NCI-H2227 treated with DMSO at 0.1 percent for 48 hours (cell line): ENCODE data around the gene OTOP2.

Experiments
- DNase-seq: peaks from one replicate; lab custom pipeline; 2025; lab: John Stamatoyannopoulos, UW

Gene OTOP2, protein sequence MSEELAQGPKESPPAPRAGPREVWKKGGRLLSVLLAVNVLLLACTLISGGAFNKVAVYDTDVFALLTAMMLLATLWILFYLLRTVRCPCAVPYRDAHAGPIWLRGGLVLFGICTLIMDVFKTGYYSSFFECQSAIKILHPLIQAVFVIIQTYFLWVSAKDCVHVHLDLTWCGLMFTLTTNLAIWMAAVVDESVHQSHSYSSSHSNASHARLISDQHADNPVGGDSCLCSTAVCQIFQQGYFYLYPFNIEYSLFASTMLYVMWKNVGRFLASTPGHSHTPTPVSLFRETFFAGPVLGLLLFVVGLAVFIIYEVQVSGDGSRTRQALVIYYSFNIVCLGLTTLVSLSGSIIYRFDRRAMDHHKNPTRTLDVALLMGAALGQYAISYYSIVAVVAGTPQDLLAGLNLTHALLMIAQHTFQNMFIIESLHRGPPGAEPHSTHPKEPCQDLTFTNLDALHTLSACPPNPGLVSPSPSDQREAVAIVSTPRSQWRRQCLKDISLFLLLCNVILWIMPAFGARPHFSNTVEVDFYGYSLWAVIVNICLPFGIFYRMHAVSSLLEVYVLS

DNA sequence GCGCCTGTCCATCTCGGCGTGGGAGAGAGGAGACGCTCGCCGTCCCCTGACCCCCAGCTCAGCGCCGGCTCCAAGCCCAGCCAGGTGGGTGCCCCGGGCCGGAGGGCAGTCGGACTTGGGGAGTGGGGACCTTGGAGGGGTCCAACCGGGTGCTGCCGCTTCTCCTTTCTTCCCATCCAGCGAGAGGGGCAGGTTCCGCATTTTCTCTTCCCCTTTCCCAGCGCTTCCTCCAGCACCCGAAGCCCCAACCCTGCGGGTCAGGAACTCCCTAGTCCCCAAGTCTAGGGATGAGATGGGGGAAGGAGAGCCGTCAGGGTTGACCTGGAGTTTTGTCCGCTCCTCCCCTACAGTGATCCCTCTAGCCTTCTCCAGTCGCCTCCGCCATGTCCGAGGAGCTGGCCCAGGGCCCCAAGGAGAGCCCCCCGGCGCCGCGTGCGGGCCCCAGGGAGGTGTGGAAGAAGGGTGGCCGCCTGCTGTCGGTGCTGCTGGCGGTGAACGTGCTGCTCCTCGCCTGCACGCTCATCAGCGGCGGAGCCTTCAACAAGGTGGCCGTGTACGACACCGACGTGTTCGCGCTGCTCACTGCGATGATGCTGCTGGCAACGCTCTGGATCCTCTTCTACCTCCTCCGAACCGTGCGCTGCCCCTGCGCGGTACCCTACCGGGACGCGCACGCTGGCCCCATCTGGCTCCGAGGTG is at the start of gene OTOP2:
OTOP2 (plus strand) TSS at position 24 of the 699 bp plus-strand sequence; CDS start at position 384, 360 bp downstream.
- DNase-seq, result no peak

DNA sequence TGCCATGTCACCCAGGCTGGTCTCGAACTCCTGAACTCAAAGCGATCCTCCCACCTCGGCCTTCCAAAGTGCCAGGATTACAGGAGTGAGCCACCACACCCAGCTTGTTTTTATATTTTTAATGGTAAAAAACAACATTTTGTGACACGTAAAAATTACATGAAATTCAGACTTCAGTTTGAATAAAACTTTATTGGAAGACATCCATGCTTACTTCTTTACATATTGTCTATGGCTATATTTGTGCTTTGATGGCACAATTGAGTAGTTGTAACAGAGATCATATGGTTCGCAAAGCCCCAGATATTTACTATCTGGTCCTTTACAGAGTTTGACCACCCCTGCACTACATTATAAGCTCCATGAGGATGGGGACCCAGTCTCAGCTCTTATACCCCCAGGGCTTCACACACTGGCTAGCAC is 49.4 kb upstream of the OTOP2 start:
- no peak for DNase-seq

DNA sequence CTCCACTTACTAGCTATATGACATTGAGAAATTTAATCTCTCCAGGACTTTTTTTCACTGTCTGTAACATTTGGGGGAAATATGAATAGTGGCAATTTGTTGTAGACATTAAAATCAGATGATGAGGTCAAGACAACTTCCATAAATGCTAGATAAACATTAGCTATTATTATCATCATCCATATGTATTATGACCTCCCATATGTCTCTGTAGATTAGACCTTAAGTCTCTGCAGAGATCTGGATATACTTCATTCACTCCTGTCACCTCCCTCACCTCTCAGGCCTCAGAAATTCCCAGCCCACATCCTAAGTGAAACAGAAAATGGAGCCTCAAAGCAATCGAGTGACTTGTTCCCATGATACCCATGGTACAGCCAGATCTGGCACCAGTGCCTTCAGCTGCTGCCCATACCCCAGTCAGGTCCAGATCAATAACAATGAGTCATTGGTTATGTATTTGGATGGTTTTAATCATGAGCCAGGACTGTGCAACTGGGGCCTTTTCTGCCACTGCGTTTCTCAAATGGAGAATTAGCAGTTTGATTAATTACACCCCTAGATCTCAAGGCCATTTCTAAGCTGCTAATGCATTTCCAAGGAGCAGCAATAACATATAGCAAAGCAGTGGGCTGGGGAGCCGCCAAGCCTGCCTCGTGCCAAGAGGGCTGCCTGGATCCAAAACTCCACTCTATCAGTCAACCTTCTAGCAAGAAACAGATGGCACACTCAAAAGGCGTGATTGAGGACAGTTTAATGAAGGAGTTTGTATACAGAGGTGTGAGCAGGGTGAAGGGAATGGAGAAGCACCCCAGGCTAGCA is 48.7 kb upstream of the OTOP2 start:
- no peak for DNase-seq

DNA sequence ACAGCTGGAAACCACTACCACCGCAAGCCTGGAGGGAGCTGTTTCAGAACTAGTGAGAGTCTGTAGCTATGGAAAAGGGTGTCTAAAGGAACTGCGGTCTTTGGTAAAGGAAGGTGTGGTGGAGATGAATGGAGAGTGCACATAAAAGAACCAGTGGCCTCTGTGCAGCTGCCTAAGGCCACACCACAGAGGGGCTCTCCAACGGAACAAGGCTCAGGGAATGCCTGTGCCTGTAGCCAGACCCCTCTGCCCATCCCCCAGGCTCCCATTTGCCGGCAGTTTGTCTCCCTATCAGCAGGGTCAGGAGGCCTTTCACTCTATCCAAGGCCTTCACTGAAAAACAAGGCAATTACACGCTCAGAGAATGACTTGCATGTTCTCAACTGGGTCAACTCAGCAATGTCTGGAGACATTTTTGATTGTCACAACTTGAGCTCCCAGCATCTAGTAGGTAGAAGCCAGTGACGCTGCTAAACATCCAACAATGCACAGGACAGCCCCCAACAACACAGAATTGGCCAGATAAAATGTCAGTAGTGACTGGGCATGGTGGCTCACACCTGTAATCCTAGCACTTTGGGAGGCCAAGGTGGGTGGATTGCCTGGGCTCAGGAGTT is 48.0 kb upstream of the OTOP2 start:
- DNase-seq, result no peak

DNA sequence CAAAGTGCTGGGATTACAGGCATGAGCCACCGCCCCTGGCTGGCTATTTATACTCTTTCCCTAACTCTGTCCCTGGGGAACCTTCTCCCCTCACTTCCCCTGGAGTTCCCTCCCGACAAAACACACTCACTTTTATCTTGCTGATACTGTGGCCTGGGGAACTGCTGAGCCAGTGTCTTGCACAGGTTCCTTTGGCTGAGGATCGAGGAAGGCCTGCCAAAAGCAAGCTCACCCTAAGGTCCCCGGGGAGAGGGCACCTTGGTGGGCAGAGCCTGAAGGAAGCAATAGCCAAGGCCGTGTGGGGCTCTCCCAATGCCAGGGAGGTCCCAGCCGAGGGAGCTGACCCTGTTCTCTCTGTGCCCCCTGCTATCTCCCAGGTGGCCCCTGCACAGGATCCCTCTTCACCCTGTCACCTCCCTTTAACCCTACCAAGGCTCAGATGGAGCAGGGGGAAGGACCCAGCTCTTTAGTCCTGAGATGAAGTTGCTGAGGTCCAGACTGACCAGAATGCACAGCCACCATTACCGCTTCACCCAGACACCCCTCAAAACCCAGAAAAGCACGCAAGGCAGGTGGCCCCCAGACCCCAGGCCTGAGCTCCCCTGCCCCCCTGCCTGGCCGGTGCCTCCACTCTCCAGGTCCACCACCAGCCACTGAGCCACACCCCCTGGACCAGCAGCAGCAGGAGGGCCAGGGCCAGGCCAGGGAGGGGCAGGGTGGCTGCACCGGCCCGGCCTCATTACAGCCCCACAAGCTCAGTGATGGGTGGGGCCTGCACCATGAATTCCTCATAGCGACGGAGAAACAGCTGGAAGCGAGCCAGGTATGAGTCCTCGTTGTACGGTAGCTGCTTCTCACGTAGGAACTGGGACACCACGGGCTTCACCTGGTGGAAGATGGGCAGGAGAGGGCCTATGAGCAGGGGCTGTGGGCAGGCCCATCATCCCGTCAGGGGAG is 46.2 kb upstream of the OTOP2 start:
- no peak for DNase-seq

DNA sequence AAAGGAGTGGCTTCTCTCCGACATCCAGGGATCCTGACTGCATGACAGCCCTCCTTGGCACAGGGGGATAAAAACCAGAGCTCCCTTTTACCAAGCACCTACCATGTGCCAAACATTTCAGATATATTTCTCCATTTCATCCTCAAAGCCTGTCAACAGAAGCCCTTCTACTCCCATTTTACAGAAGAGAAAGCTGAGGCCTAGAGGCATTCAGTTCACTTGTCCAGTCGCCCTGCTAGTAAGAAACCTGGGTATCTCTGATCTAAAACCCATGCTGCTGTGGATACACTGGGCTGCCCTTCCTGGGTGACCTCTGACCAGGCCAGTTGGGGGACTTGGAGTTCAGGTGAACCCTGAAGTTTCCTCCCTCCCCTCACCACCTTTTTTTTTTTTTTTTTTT is 45.4 kb upstream of the OTOP2 start:
- no peak for DNase-seq

DNA sequence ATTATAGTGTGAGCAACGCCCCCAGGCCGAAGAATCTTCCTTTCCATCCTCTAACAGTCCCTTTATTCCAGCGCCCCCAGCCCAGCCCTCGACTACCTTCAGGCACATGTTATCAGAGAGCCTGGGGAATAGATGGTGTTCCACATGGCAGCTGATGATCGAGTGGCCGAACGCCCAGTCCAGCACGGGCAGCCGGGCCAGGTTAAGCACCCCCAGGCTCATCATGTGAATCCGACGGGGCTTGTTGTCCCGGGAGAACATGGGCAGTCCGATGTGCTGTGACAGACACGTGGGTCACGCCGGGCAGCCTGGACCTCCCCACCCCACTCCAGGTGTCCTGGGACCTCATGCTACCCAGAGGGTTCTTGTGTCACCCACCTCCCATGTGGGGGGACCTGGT is 44.8 kb upstream of the OTOP2 start:
- DNase-seq, result no peak

DNA sequence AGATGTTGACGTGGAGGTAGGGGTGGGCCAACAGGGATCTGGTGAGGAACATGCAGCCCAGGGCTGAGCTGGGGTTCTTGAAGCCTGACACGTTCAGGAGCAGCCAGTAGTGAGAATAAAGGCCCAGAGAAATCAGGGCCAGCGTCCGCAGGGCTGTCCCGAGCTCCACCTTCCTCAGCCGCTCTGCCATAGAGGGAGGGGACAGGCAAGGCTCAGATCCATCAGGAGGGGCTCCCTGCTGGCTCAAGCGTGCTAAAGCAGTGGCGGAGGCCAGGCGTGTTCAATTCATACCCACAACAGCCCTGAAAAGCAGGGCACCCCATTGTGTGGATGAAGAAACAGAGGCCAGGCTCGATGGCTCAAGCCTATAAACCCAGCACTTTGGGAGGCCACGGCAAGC is 43.0 kb upstream of the OTOP2 start:
- DNase-seq, result no peak

DNA sequence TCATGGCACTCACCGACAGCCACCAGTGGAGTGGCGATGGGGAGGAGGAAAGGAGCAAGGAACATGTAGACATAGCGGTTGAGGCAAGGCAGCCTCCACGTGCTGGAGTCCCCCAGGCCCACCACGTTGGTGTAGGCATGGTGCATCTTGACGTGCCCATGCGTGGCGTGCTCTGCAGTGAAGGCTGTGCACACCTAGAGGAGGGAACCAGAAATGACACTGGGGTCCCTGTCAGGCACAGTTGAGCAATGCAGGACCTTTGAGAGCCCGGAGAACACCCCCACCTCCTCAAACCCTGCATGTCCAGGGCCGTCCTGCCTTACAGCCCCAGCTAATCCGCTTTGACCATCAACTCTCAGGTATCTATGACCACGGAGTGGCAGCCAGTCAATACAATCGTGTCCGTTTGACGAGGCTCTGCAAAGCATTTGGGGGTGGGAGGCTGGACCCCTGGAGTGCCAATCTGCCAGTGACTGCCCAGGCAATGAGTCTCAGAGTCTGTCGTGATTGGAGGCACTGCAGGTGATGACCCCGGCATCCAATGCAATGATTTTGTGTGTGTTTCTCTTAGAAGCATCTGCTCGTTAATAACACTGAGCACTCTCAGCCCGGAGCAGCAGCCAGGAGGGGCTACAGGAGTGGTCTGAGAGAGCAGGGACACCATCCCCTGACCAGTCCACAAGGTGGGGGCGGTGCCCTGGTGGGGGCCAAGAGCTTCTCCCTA is 41.4 kb upstream of the OTOP2 start:
- no peak for DNase-seq

DNA sequence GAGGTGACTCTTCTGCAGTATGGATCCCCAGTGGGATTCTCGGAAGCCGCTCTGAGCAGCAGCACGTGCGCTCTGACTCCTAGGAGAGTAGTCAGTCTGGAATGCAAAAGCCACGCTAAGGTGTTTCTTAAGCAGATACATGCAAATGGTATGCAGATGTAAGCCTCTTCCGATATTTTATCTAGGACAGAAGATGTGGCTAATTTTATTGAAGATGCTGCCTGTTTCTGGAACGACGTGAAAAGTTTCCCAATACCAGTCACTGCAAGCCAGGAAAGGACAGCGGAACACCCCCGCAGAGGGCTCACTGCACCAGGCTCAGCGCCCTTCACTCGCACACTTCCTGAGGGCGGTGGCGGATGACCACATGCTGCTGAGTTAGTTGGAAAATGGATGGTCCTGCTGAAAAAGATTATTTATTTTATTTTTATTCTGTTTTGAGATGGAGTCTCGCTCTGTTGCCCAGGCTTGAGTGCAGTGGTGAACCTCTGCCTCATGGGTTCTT is 40.8 kb upstream of the OTOP2 start:
- DNase-seq, result no peak

DNA sequence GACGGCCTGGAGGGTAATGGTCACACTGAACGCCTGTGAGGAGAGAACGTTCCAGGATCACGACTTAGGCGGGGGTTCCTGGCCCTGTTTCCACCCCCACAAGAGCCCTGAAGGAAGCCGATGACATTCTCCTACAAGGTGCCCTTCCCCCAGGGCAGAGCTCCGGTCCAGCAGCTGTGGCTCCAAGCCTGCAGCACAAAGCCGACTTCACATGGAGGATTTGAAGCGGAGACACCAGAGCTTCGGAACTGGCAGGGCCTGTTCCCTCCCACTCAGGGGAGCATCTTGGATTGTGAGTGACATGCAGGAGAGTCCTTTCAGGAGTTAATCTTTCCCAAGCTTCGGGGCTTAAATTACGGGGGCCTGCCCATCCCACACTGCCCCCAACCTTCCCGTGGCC is 35.6 kb upstream of the OTOP2 start:
- DNase-seq, result no peak

DNA sequence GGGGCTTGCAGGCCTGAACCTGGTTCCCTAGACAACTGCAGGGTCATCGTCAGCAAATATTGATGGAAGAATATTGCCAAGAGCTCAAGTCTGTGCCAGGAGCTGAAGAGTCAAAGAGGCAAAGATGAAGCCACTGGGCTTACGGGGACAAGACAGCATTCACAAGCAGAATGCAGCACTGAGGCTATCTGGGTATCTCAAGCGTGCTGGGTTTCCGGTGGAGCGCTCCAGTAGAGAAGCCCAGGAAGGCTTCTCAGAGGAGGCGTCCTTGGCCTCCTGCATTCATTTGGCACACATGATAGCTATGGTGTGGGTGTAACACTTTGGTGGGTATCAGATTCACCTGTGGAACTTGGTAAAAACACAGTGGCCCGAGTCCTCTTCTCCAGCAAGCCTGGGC is 33.5 kb upstream of the OTOP2 start:
- DNase-seq, result no peak

DNA sequence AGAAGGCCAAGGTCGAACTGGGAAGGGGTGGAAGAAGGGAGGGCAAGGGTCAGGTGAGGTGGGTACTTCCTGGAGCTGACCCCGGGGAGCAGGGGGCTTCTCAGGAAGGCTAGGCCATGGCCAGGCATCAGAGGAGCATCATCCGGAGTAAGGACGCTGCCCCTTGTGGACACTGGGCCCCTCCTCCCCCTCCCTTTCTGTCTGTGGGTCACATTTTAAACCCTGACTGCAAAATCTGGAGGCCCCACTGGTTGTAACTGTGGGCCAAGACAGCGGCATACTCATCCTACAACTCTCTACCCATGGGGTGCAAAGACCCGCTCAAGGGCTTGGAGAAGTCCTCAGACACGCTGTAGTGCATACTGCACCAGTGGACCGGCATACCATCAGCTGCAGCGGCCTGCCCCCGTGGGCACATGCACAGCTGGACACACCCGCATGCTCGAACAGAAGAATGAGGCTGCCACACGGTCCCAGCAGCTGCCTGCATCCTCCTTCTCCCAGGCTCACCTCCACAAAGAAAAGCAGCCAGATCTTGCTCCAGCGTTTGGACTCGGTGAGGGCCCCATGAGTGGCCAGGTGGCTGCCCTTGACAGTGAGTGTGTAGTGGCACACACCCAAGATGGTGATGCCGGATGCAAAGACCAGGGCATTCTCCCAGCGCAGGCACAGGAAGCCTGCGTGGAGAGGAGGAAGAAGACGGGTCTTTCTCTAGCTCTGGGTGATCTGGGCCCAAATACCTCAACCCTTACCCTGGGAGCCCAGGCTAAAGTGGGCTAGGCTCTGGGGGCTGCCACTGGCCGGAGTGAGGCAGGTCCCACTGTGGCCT is 31.8 kb upstream of the OTOP2 start:
- DNase-seq, result no peak

DNA sequence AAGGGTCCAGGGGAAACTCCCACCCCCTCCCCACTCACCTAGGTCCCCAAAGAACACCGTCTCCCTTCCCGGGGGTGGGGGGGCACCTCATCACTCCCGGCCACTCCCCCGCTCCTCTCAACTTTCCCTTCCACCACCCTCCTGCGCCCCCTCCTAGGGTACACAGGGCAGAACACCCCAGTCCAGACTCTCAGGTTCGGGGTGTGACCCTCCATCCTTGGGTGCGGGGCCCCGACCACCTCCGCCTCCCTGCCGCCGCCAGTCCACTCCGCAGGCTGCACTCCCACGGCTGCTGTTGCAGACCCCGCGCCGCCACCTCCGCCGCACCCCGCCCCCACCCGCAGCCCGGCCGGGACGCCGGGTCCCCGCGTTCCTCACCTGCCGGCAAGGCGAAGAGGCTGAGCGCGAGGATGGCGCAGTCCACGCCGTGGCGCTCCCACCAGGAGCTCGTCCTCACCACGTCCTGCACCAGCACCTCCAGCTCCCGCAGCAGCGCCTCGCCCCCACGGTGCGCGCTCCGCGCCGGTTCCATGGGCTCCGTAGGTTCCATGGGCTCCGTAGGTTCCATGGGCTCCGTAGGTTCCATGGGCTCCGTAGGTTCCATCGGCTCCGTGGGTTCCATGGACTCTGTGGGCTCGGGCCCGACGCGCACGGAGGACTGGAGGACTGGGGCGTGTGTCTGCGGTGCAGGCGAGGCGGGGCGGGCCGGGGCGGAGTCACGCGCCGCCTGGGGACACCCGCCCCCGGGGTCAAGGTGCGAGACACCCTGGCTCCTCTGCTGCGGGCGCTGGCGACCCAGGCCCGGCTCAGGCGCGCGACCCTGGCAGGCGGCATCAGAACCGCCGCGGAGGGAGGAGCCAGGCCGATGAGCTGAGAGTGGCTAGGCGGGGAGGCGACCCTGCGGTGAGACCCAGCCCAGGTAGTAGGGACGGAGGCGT is 30.8 kb upstream of the OTOP2 start, which contains the start of gene FADS6:
FADS6 (minus strand) TSS at position 660 of the 938 bp plus-strand sequence; CDS start at position 622, 38 bp downstream.
- DNase-seq, result no peak

DNA sequence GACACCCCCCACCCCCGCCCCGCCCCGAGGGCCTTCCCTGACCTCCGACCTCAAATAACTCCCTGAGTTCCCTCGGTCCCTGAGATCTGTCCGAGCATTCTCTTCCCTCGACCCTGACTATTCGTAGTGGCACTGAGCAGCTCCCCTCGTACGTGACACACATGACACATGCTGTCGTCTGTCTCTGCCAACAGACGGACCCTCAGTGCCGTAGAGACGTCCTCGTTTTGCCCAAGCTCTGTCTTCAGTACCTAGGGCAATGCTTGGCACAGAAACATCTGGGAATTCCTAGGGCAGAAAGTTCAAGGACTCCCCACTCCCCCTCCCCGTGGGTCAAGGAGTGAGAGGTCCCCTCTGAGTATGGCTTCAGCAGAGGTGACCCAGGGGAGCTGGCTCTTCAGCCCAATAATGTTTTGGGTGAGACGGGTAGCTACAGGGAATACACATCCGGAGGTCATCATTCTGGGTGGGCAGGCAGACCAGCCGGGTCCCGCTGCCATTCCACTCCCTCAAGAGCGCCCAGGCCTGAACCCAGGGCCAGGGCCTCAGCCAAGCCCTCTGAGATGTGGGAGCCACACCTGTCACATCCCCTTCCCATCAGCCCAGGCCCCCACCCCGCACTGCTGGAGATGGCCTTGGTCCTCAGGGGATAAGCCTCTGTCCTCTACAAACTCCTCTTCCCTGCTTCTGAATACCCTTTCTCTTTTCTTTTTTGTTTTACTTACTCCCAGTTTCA is 30.0 kb upstream of the OTOP2 start:
- DNase-seq, result no peak

DNA sequence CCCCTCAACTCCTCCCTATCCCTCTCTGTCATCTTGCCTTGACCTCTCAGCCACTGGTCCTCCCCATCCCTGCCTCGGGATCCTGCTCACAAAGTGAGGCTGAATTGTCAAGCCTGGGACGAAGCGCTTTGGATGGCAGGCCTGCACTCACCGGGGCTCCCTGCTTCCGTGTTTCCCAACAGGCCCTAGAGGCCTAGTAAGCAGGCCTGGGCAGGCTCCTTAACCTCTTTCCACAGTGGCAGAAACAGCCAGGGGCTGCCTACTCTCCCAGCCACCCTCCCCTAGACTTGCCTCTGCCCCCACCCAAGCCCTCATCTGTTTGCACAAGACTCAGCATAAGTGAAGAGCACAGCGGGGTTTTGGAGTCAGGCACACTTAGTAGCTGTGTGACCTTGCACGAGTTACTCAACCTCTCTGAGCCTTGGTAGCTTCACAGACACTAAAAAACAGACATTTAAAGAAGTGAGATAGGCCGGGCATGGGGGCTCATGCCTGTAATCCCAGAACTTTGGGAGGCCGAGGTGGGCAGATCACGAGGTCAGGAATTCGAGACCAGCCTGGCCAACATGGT is 25.6 kb upstream of the OTOP2 start:
- no peak for DNase-seq

DNA sequence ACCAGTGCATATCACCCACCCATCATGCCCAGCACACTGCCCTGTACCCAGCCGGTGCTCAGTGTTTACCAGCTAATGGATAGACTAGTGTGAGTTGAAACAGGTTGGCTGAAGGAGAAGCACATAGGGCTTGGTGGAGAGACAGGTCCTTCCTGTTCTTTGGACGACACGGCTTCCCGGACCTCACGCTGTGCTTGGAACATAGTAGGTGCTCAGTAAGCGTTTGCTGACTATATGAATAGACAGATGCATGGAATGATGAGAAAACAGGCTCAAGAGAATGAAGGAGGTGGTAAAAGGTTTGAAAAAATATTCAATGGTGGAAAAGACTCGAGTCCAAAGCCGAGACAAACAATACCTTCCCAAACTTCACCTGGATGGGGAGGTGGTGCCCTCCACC is 23.9 kb upstream of the OTOP2 start:
- no peak for DNase-seq
